ENCODE measurements around the gene SRPRB.

Gene SRPRB

GRCh38 chr3:133866141-133866540 lies 60.5 kb downstream of the SRPRB start:
- DNase-seq (ENCODE audit: insufficient read length, low spot score) (no peak), FAIRE-seq (no peak)
- TF ChIP-seq POLR2A (IDR thresholded peaks at IDR 0.05; ENCODE audit: low read depth, low read length) = no peak

GRCh38 chr3:133868186-133868585 lies 62.6 kb downstream of the SRPRB start:
- FAIRE-seq = no peak
- no peak for TF ChIP-seq POLR2A (IDR thresholded peaks at IDR 0.05; ENCODE audit: low read depth, low read length)
- DNase-seq (ENCODE audit: insufficient read length, low spot score) = no peak

GRCh38 chr3:133868758-133869475 lies 63.3 kb downstream of the SRPRB start:
- FAIRE-seq (no peak), DNase-seq (ENCODE audit: insufficient read length, low spot score) (no peak)
- no peak for TF ChIP-seq POLR2A (IDR thresholded peaks at IDR 0.05; ENCODE audit: low read depth, low read length)

GRCh38 chr3:133869586-133869985 lies 64.0 kb downstream of the SRPRB start:
- DNase-seq (ENCODE audit: insufficient read length, low spot score) (no peak), FAIRE-seq (no peak)
- TF ChIP-seq POLR2A (IDR thresholded peaks at IDR 0.05; ENCODE audit: low read depth, low read length) = no peak

- FAIRE-seq = no peak
- TF ChIP-seq POLR2A (IDR thresholded peaks at IDR 0.05; ENCODE audit: low read depth, low read length) = no peak
These were observed 65.2 kb downstream of the SRPRB start for GRCh38 chr3:133870822-133871221.

More at GRCh38 chr3:133870822-133871221, 65.2 kb downstream of the SRPRB start:
- DNase-seq (ENCODE audit: insufficient read length, low spot score) = no peak
